ENCODE results near the gene SLC1A4.
A peak's percentile ranks its signal among the peaks of the same experiment; 100 is the strongest.
"Not testable (repeated sequence)": the region's sequence is repeated elsewhere in the genome, so short reads cannot be mapped to it uniquely, and the experiment has no call there.

SLC1A4 gene

DNA sequence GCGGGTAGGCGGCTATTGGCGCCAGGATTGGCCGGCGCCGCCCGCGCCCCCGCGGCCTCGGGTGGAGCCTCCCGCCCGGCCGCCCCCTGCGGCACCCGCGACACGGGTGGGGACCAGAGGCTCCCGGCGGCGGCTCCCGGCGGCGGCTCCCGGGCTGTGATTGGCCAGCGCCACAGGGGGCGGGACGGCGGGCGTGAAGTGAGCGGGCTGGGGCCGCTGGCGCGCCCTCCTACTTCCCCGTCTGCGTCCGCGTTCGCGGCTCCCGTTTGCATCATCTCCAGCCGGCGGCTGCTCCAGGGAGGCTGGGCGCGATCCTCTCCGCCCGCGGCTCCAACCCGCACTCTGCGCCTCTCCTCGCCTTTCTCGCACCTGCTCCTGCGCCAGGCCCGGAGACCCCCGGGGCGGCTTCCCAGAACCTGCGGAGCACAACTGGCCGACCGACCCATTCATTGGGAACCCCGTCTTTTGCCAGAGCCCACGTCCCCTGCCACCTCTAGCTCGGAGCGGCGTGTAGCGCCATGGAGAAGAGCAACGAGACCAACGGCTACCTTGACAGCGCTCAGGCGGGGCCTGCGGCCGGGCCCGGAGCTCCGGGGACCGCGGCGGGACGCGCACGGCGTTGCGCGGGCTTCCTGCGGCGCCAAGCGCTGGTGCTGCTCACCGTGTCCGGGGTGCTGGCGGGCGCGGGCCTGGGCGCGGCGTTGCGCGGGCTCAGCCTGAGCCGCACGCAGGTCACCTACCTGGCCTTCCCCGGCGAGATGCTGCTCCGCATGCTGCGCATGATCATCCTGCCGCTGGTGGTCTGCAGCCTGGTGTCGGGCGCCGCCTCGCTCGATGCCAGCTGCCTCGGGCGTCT lies at the start of gene SLC1A4:
Gene SLC1A4 (plus strand): TSS at position 274 of the 856 bp plus-strand sequence. CDS start 245 bp downstream, at position 519.
- DNase-seq, result peak; percentile 69

GRCh38 chr2:64941143-64941542 lies 48.1 kb upstream of the SLC1A4 start:
- no peak for DNase-seq

GRCh38 chr2:64941801-64942200 lies 47.4 kb upstream of the SLC1A4 start:
- no peak for DNase-seq

- no peak for DNase-seq
Measured at GRCh38 chr2:64942693-64943092, 46.5 kb upstream of the SLC1A4 start.

GRCh38 chr2:64943387-64944150 lies 45.6 kb upstream of the SLC1A4 start:
- DNase-seq, result peak; percentile 1

DNA sequence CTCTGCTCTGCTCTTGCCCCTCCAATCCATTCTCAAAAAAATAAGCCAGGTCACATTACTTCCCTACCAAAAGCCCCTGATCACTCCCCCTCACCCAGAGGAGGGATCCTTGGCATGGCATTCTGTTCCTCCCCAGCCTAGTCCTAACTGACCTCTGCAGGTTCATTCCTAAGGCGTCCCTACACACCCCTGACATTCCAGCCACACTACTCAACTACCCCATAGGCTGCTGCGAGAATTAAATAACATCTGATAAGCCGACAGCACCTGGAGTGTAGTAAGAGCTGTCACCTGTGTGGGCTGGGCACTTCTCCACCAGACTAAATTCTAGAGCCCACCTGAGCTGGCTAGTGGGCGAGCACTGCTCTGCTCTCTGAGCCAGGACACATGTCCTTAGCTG lies 44.7 kb upstream of the SLC1A4 start:
- DNase-seq, result no peak

DNA sequence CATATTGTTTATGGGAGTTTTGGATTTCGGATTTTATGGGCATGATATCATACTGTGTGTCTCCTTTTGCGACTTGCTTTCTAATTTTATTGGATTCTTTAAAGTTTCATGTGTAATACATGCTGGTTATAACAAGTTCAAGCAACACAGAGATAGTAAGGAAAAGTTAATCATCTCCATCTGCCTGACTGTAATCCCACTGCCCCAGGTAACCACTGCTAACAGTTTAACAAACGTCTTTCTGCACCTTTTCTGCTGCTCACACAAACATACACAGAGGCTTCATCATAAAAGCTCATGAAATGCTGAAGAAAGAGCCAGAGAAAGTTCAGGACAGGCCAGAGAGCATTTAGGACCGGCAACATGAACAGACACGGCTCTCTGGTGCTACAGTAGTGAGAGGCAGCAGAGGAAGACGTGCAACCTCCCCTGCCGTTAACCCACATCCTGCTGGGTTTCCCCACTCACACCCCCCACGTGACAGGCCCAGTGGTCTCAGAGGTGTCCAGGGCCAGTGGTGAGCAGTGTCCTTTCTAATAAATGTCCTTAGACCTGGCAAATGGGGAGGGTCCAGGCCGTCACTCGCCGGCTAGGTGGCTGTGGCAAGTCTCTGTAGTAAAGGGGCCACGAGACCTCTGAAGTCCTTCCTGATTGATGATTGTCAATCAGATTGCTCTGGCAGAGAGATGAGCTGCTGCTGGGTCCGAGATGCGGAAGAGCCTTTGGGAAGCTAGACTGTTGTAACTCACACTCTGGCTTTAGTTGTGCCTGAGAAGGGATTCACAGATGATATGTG lies 43.0 kb upstream of the SLC1A4 start:
- no peak for DNase-seq

DNA sequence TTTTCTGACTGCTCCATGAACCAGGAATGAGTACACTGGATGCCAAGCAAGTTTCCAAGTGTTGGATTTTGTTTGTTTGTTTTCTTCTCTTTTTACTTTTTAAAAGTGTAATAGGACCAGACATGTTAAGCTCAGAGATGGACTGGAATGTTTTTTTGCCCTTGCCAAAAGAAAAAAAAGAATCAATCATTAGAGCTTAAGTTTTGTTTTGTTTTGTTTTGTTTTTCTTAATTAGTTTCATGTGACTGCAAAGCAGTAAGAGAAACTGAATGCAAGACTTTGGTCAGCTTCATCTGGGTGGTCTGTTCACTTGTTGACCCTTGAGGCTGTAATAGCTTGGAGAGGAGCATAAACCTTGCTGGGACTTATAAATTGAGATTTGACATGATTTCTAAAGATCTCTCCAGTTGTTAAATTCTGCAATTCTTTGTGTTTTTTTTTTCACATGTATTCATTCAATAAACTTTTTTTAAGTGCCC lies 42.4 kb upstream of the SLC1A4 start:
- no peak for DNase-seq

GRCh38 chr2:64947885-64948284 lies 41.3 kb upstream of the SLC1A4 start:
- DNase-seq, result no peak

GRCh38 chr2:64950226-64951160 lies 38.7 kb upstream of the SLC1A4 start:
- DNase-seq, result no peak

- no peak for DNase-seq
Measured at GRCh38 chr2:64951306-64951953, 37.8 kb upstream of the SLC1A4 start.

GRCh38 chr2:64952096-64952495 lies 37.1 kb upstream of the SLC1A4 start:
- no peak for DNase-seq

GRCh38 chr2:64952511-64953482 lies 36.4 kb upstream of the SLC1A4 start:
- DNase-seq, result no peak

GRCh38 chr2:64955467-64955866 lies 33.7 kb upstream of the SLC1A4 start:
- no peak for DNase-seq

DNA sequence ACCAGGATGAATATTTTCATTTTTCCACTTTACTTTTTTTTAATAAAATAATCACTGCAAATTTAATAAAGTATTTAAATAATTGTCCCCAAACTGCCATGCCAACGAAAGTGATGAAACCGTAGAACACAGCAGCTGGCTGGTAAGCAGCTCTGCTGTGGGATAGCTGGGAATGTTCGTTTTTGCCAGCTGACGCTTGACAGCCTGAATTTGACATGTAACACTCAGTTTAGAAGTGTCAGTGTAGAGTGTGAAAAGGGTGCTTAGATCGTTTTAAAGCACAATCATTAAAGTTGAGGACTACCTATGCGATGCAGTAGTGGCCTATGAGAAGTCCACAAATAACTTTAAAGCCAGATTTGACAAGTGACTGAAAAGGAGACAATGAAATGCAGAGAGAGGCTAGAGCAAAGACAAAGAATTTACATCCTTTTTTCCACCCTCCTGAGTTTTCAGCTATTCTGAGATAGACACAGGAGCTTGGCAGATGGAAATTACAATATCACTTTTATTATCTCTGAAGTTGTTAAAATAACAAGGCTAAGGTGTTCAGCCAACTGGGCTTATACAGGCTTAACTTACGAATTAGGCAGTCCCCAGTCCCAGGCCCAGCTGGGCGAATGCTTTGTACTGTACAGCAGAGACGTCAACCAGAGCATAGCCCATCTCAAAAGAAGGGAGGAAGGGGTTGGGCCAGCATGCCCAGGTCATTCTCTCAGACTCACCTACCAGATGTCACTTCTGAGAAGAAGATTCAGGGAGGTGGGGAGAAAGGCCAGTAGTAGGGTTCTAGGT lies 31.9 kb upstream of the SLC1A4 start:
- no peak for DNase-seq

GRCh38 chr2:64958556-64958955 lies 30.6 kb upstream of the SLC1A4 start:
- no peak for DNase-seq

GRCh38 chr2:64960819-64961218 lies 28.4 kb upstream of the SLC1A4 start:
- DNase-seq, result no peak

- DNase-seq, result not testable (repeated sequence)
Measured at GRCh38 chr2:64963138-64963537, 26.1 kb upstream of the SLC1A4 start.

DNA sequence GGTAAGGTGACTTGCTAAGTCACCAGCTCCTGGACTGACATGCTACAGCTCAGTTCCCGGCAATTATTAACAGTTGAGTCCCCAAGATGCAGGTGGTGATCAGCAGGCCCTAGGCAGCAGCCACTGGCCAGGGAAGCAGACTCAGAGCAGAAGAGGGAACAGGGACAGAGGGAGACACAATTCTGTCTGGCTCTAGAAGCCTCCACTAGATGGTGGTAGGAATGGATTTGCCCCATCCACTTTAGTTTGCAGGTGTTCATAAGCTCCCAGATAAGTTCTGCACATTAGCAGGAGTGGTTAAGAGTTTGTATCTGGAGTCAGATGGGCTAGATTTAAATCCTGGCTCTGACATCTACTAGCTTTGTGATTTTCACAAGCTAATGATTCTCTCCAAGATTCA lies 25.5 kb upstream of the SLC1A4 start:
- DNase-seq, result no peak

All from NCI-H1694 (cell line).